Uterus (tissue), 4 donors: ENCODE measurements around the gene LAMTOR1. TPM values are rescaled to one million over a fixed set of nuclear protein-coding genes. Genes with fewer than 3 reads are reported as not detected.

ENCODE experiments used
- DNase-seq, 2 donors: peaks; one replicate each; pipeline ENCODE4 v3.0.0-alpha.2; 2019 to 2020
- H3K27ac ChIP-seq, 2 donors: fragments of 200-600 bp; sonication (generic); 1 replicate in 1 of 2; 2 replicates in 1 of 2; pipeline ENCODE4 v1.5.1; 2016 to 2018
- H3K27me3 ChIP-seq, 2 donors: fragments of 200-600 bp; sonication (generic); one replicate each; pipeline ENCODE4 v1.5.1; 2018 to 2019; ENCODE audit warnings: control low read depth in 1 of 2
- H3K36me3 ChIP-seq, 2 donors: fragments of 200-600 bp; sonication (generic); one replicate each; pipeline ENCODE4 v1.5.1; 2019; ENCODE audit warnings: control low read depth in 1 of 2
- H3K4me1 ChIP-seq, 2 donors: fragments of 200-600 bp; sonication (generic); one replicate each; pipeline ENCODE4 v1.5.1; 2018 to 2019; ENCODE audit warnings: control low read depth in 1 of 2
- H3K4me3 ChIP-seq, 2 donors: fragments of 200-600 bp; sonication (generic); 1 replicate in 1 of 2; 2 replicates in 1 of 2; pipeline ENCODE4 v1.5.1; 2018 to 2019; ENCODE audit warnings: mild to moderate bottlenecking in 1 of 2
- H3K9me3 ChIP-seq, 2 donors: fragments of 200-600 bp; sonication (generic); one replicate each; pipeline ENCODE4 v1.5.1; 2019; ENCODE audit warnings: control low read depth in 1 of 2
- CTCF ChIP-seq, 4 experiments: fragments of 200-600 bp in 2 of 4; fragments of 450-650 bp in 2 of 4; sonication (generic) in 2 of 4; IDR thresholded peaks; one replicate each; pipeline ENCODE4 v1.5.1; 2016 to 2019; ENCODE audit warnings: antibody characterized with exemption in 4 of 4, mild to moderate bottlenecking in 2 of 4, moderate library complexity in 1 of 4
- POLR2A ChIP-seq, 2 donors: fragments of 450-650 bp; IDR thresholded peaks; one replicate each; pipeline ENCODE4 v1.6.1; 2016; ENCODE audit warnings: antibody characterized with exemption in 2 of 2, mild to moderate bottlenecking in 1 of 2, moderate library complexity in 1 of 2
- intact Hi-C: fragments of 100-400 bp; cut with DNase I; formaldehyde crosslinking; loops from one replicate; pipeline ENCODE4 v1.15.1; 2023; ENCODE audit warnings: low total_unique reads
- total RNA-seq, 4 donors: library from RNA; depleted of rRNA in 3 of 4; stranded (reverse); fragments of >200 nt in 3 of 4; gene quantifications; one replicate each; pipeline versions ENCODE4 v1.1.0 to v1.2.4, GENCODE V29; 2014 to 2023
- donor health status: DM: yes; HTN: yes; CAD: no.

Gene LAMTOR1
- total RNA-seq, 4 donors from 2014 or later: 46.0 to 115 (median 91.5) TPM

GRCh38 chr11:72085621-72086351 is 17.3 kb downstream of the LAMTOR1 start:
- intact Hi-C loops: loop anchor here (5.0 kb wide), 1 partner anchor 63 kb away; no protein-coding TSS in a partner anchor
- Histone ChIP-seq H3K4me1 (no peaks in the 10 kb centered on the region), H3K27ac (no peak overlapping the region), H3K4me3 (no peak overlapping the region), H3K36me3 (no peaks in the 10 kb centered on the region), H3K9me3 (no peaks in the 10 kb centered on the region), H3K27me3 (no peaks in the 10 kb centered on the region)
- DNase-seq: no peak
- TF ChIP-seq CTCF (IDR thresholded peaks at IDR 0.05) (no peak), POLR2A (IDR thresholded peaks at IDR 0.05) (no peak)

- intact Hi-C loops: loop anchor here (5.0 kb wide), 1 partner anchor 63 kb away; no protein-coding TSS in a partner anchor
- no peak overlapping the region for H3K27ac ChIP-seq
Measured at GRCh38 chr11:72084965-72085364, 18.1 kb downstream of the LAMTOR1 start.

GRCh38 chr11:72084076-72084475 is 19.0 kb downstream of the LAMTOR1 start:
- no peak for DNase-seq
- Histone ChIP-seq H3K4me1 (no peaks in the 10 kb centered on the region), H3K36me3 (no peaks in the 10 kb centered on the region), H3K27ac (no peak overlapping the region), H3K9me3 (no peaks in the 10 kb centered on the region), H3K4me3 (no peak overlapping the region), H3K27me3 (no peaks in the 10 kb centered on the region)
- TF ChIP-seq CTCF (IDR thresholded peaks at IDR 0.05): no peak
- TF ChIP-seq POLR2A (IDR thresholded peaks at IDR 0.05): no peak
- intact Hi-C loops: no loop called here

More at GRCh38 chr11:72084965-72085364, 18.1 kb downstream of the LAMTOR1 start:
- TF ChIP-seq CTCF (IDR thresholded peaks at IDR 0.05) (no peak), POLR2A (IDR thresholded peaks at IDR 0.05) (no peak)
- Histone ChIP-seq H3K4me1 (no peaks in the 10 kb centered on the region), H3K36me3 (no peaks in the 10 kb centered on the region), H3K9me3 (no peaks in the 10 kb centered on the region), H3K27me3 (no peaks in the 10 kb centered on the region), H3K4me3 (no peak overlapping the region)
- no peak for DNase-seq

- Histone ChIP-seq H3K9me3 (no peaks in the 10 kb centered on the region), H3K36me3 (no peaks in the 10 kb centered on the region), H3K27me3 (no peaks in the 10 kb centered on the region), H3K27ac (no peak overlapping the region), H3K4me3 (no peak overlapping the region), H3K4me1 (no peaks in the 10 kb centered on the region)
- DNase-seq: no peak
- intact Hi-C loops: no loop called here
- no peak for TF ChIP-seq CTCF (IDR thresholded peaks at IDR 0.05)
- TF ChIP-seq POLR2A (IDR thresholded peaks at IDR 0.05): no peak
Measured at GRCh38 chr11:72083414-72083813, 19.7 kb downstream of the LAMTOR1 start.

- TF ChIP-seq POLR2A (IDR thresholded peaks at IDR 0.05) (no peak), CTCF (IDR thresholded peaks at IDR 0.05) (no peak)
- no peak for DNase-seq
- H3K4me1 ChIP-seq: no peaks in the 10 kb centered on the region
- peak overlapping the region in 1 of 2 donors; percentile 88 for H3K27ac ChIP-seq
- H3K36me3 ChIP-seq: no peaks in the 10 kb centered on the region
- no peak overlapping the region for H3K4me3 ChIP-seq
- no peaks in the 10 kb centered on the region for H3K27me3 ChIP-seq
- no peaks in the 10 kb centered on the region for H3K9me3 ChIP-seq
- intact Hi-C loops: no loop called here
Measured at GRCh38 chr11:72081821-72082453, 21.2 kb downstream of the LAMTOR1 start.
